NK-92 (cell line): Measurements from ENCODE around the gene ZG16.
"Not testable (repeated sequence)": the region's sequence is repeated elsewhere in the genome, so short reads cannot be mapped to it uniquely, and the experiment has no call there.

ENCODE experiments used
- DNase-seq: peaks from one replicate; lab custom pipeline; 2025; ENCODE audit not compliant: unreplicated experiment; lab: John Stamatoyannopoulos, UW

The ZG16 gene

GRCh38 chr16:29747947-29748759 is 29.9 kb upstream of the ZG16 start:
- DNase-seq: no peak

GRCh38 chr16:29748760-29749149 is 29.3 kb upstream of the ZG16 start:
- DNase-seq: not testable (repeated sequence)

GRCh38 chr16:29753516-29753915 is 24.5 kb upstream of the ZG16 start:
- no peak for DNase-seq

GRCh38 chr16:29756654-29757053 is 21.4 kb upstream of the ZG16 start:
- DNase-seq: no peak

- not testable (repeated sequence) for DNase-seq
Measured at GRCh38 chr16:29757086-29757485, 21.0 kb upstream of the ZG16 start.

GRCh38 chr16:29757950-29758466 is 20.0 kb upstream of the ZG16 start:
- no peak for DNase-seq

- DNase-seq: no peak
Measured at GRCh38 chr16:29760567-29761279, 17.3 kb upstream of the ZG16 start.

GRCh38 chr16:29761280-29761651 is 16.8 kb upstream of the ZG16 start:
- not testable (repeated sequence) for DNase-seq

- no peak for DNase-seq
Measured at GRCh38 chr16:29761882-29762281, 16.2 kb upstream of the ZG16 start.

GRCh38 chr16:29763326-29763725 is 14.7 kb upstream of the ZG16 start:
- DNase-seq: no peak

- DNase-seq: no peak
Measured at GRCh38 chr16:29765167-29766032, 12.7 kb upstream of the ZG16 start.

- no peak for DNase-seq
Measured at GRCh38 chr16:29766571-29766970, 11.5 kb upstream of the ZG16 start.

- DNase-seq: no peak
Measured at GRCh38 chr16:29767062-29767461, 11.0 kb upstream of the ZG16 start.

- no peak for DNase-seq
Measured at GRCh38 chr16:29769507-29769906, 8.5 kb upstream of the ZG16 start.

- no peak for DNase-seq
Measured at GRCh38 chr16:29770250-29770929, 7.7 kb upstream of the ZG16 start.

GRCh38 chr16:29772330-29772729 is 5.7 kb upstream of the ZG16 start:
- not testable (repeated sequence) for DNase-seq

- DNase-seq: no peak
Measured at GRCh38 chr16:29774730-29775129, 3.3 kb upstream of the ZG16 start.

GRCh38 chr16:29775742-29776408 is 2.2 kb upstream of the ZG16 start:
- no peak for DNase-seq

- no peak for DNase-seq
Measured at GRCh38 chr16:29779474-29779873, 1.4 kb downstream of the ZG16 start.
